ENCODE results near the gene HIPK3.
"Not testable (repeated sequence)": the region's sequence is repeated elsewhere in the genome, so short reads cannot be mapped to it uniquely, and the experiment has no call there.

HIPK3 gene

GRCh38 chr11:33257160-33257896, at the start of gene HIPK3:
Gene HIPK3 (plus strand): TSS chr11:33257381.
- peak; percentile 79 to 83 for ATAC-seq (replicated peaks)
- H3K36me3 Mint-ChIP-seq = peaks cover 2 to 6% of the 10 kb centered on the region in 2 donors
- peaks cover 16 to 34% of the 10 kb centered on the region in 2 donors for H3K4me1 Mint-ChIP-seq

DNA sequence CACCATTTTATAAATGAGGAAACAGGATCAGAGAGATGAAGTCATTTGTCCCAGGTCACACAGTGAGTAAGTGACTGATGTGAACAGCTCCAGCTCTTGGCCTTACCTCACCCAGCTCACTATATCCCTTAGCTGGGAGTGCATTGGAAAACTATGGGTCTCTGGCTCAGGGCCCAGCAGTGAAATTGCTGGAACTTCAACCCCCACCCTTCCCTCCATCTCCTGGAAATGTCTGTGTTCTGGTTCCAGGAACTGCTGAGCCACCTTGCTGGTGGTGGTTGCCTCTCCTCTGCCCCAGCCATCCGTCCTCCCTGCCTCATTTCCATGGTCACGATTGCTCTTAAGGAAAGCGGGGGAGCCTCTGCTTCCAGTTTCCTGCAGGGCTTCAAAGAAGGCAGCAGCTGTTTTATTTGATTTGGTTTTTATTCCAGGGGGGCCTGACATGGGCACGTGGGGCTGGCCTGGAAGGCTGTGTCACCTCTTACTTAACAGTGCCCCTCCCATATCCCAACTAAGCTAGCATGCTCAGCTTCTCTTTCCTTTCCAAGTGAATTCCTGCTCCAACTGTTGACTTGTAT, 49.7 kb upstream of the HIPK3 start:
- no peak overlapping the region for H3K4me3 Mint-ChIP-seq
- peaks cover 4% of the 10 kb centered on the region in 2 donors for H3K9me3 Mint-ChIP-seq
- no peaks in the 10 kb centered on the region for H3K36me3 Mint-ChIP-seq
- no peaks in the 10 kb centered on the region for H3K4me1 Mint-ChIP-seq
- ATAC-seq (replicated peaks) = no peak
- no peak overlapping the region for H3K27ac Mint-ChIP-seq
- H3K27me3 Mint-ChIP-seq = no peaks in the 10 kb centered on the region
- DNase-seq = no peak

More at GRCh38 chr11:33257160-33257896, at the start of gene HIPK3:
- H3K27ac Mint-ChIP-seq = peak within 1 kb of the TSS; percentile 99
- no peaks in the 10 kb centered on the region for H3K9me3 Mint-ChIP-seq
- DNase-seq = peak; percentile 81
- H3K27me3 Mint-ChIP-seq = no peaks in the 10 kb centered on the region
- peak within 1 kb of the TSS; percentile 93 to 96 for H3K4me3 Mint-ChIP-seq

- no peak overlapping the region for H3K4me3 Mint-ChIP-seq
- no peaks in the 10 kb centered on the region for H3K36me3 Mint-ChIP-seq
- no peak for DNase-seq
- H3K4me1 Mint-ChIP-seq = no peaks in the 10 kb centered on the region
- no peaks in the 10 kb centered on the region for H3K27me3 Mint-ChIP-seq
- peaks cover 4% of the 10 kb centered on the region in 2 donors for H3K9me3 Mint-ChIP-seq
- no peak overlapping the region for H3K27ac Mint-ChIP-seq
- no peak for ATAC-seq (replicated peaks)
Observed at GRCh38 chr11:33208150-33208549, 49.0 kb upstream of the HIPK3 start.

- H3K4me3 Mint-ChIP-seq = no peak overlapping the region
- ATAC-seq (replicated peaks) = no peak
Observed at GRCh38 chr11:33211153-33211552, 46.0 kb upstream of the HIPK3 start.

GRCh38 chr11:33211580-33211979, 45.6 kb upstream of the HIPK3 start:
- Mint-ChIP-seq H3K4me1 (no peaks in the 10 kb centered on the region), H3K27me3 (no peaks in the 10 kb centered on the region), H3K27ac (no peak overlapping the region), H3K9me3 (peaks cover 4% of the 10 kb centered on the region in 2 donors), H3K4me3 (no peak overlapping the region), H3K36me3 (no peaks in the 10 kb centered on the region)
- no peak for DNase-seq
- ATAC-seq (replicated peaks) = no peak

More at GRCh38 chr11:33211153-33211552, 46.0 kb upstream of the HIPK3 start:
- Mint-ChIP-seq H3K4me1 (no peaks in the 10 kb centered on the region), H3K9me3 (peaks cover 4% of the 10 kb centered on the region in 2 donors), H3K27ac (no peak overlapping the region), H3K27me3 (no peaks in the 10 kb centered on the region), H3K36me3 (no peaks in the 10 kb centered on the region)
- DNase-seq = no peak

GRCh38 chr11:33214187-33214586, 43.0 kb upstream of the HIPK3 start:
- no peaks in the 10 kb centered on the region for H3K4me1 Mint-ChIP-seq
- DNase-seq (no peak), ATAC-seq (replicated peaks) (no peak)
- no peak overlapping the region for H3K27ac Mint-ChIP-seq
- H3K4me3 Mint-ChIP-seq = no peak overlapping the region
- H3K36me3 Mint-ChIP-seq = no peaks in the 10 kb centered on the region
- no peaks in the 10 kb centered on the region for H3K27me3 Mint-ChIP-seq
- peaks cover 4% of the 10 kb centered on the region in 2 donors for H3K9me3 Mint-ChIP-seq

DNA sequence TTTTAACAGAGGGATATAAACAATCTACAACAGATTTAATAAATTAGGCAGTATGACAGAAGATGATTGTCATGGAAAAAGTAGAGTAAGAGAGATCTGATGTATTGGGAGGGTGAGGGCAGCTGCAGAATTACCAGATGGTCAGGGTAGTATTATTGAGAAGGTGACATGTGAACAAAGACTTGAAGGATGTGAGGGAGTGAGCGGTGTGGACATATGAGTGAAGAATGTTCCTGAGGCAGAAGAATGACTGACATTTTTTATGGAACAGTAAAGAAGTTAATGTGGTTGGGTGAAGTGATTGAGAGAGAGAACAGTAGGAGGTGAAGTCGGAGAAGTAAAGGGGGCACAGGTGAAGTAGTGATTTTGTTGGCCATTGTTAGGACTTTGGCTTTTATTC, 42.4 kb upstream of the HIPK3 start:
- ATAC-seq (replicated peaks) (no peak), DNase-seq (no peak)
- H3K27me3 Mint-ChIP-seq = no peaks in the 10 kb centered on the region
- no peaks in the 10 kb centered on the region for H3K4me1 Mint-ChIP-seq
- no peaks in the 10 kb centered on the region for H3K36me3 Mint-ChIP-seq
- no peak overlapping the region for H3K4me3 Mint-ChIP-seq
- H3K9me3 Mint-ChIP-seq = peaks cover 4% of the 10 kb centered on the region in 2 donors
- no peak overlapping the region for H3K27ac Mint-ChIP-seq

GRCh38 chr11:33216676-33217075, 40.5 kb upstream of the HIPK3 start:
- H3K36me3 Mint-ChIP-seq; DNase-seq; H3K9me3 Mint-ChIP-seq; H3K27me3 Mint-ChIP-seq; ATAC-seq (replicated peaks); H3K4me1 Mint-ChIP-seq; H3K4me3 Mint-ChIP-seq; H3K27ac Mint-ChIP-seq: not testable (repeated sequence)

DNA sequence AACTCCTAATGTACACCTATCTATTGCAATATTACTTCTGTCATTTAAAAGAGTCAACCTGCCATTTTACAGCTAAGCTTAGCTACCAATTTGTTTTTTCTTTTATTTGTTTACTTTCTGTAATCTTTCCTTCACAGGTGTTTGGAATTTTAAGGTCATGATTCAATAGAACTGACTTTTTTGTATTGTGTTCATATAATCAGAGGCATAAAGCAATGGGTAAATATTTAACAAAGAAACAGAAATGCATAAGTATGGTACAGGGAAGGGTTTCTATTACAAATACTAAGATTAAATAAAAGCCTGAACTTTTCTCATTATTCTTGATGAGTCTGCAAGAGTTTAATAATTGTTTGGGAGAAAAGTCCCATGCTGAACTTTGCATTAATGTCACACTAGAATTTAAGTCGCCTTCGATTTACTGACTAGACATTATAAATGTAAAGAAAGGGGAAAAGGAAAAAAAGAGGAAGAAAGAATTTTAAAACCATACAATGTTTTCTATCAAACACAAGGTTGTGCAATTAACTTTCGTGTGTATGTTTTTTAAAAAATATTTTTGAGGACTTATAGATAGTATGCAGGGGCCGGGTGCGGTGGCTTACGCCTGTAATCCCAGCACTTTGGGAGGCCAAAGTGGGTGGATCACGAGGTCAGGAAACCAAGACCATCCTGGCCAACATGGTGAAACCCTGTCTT, 35.0 kb upstream of the HIPK3 start:
- Mint-ChIP-seq H3K36me3 (no peaks in the 10 kb centered on the region), H3K27ac (no peak overlapping the region), H3K4me1 (peaks cover 0 to 6% of the 10 kb centered on the region in 2 donors)

DNA sequence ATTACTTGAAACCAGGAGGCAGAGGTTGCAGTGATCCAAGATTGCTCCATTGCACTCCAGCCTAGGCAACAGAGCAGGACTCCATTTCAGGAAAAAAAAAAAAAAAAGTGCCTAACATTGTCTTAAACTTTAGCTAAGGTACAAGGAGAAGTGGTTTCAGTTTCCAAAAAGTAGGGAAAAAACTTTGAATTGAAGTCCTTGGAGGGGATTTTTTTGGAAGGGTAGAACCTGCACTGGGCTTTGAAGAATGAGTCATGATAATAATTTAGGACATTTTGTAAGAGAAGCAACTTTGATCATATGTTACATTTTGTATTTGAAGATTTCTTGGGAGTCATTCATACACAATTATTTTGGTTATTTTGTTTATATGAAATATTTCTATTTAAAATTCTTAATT, 31.8 kb upstream of the HIPK3 start:
- H3K9me3 Mint-ChIP-seq = peaks cover 0 to 2% of the 10 kb centered on the region in 2 donors
- ATAC-seq (replicated peaks) = no peak
- peaks cover 0 to 6% of the 10 kb centered on the region in 2 donors for H3K4me1 Mint-ChIP-seq
- H3K4me3 Mint-ChIP-seq = no peak overlapping the region
- H3K27ac Mint-ChIP-seq = no peak overlapping the region
- H3K27me3 Mint-ChIP-seq = no peaks in the 10 kb centered on the region
- DNase-seq = no peak
- no peaks in the 10 kb centered on the region for H3K36me3 Mint-ChIP-seq

More for the DNA sequence above, 35.0 kb upstream of the HIPK3 start:
- no peak for ATAC-seq (replicated peaks)
- Mint-ChIP-seq H3K27me3 (no peaks in the 10 kb centered on the region), H3K4me3 (no peak overlapping the region), H3K9me3 (no peaks in the 10 kb centered on the region)
- DNase-seq = no peak

DNA sequence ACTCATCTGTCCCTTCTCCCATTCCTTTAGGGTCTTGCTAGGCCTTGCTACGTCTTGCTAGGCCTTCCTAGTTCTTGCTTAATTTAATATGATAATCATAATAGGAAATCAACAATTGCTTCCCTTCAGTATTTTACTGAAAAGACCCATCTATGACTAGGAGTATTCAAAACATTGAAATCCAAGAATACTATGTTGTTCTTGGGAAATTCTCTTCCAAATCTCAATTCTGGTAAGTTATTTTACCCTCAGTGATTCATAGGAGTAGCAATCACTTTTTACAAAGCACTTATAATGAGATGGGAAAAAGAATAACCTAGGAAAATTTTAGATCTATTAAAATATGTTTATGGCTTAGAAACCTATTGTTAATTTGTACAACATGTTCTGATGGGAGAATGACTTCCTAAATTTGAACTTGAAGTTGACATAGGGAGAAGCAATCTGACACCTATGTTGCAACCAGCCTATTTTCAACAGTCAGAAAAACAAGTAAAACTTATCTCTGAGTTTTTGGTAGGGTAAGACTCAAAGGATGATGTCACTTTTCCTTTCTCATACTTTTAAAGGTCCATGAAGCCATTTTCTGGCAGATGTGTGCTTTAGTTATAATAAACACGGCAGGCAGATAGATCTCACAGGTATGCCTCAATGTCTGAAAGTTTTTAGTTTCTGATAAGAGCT, 29.5 kb upstream of the HIPK3 start:
- H3K36me3 Mint-ChIP-seq = no peaks in the 10 kb centered on the region
- H3K27me3 Mint-ChIP-seq = no peaks in the 10 kb centered on the region
- no peak for ATAC-seq (replicated peaks)
- no peak overlapping the region for H3K27ac Mint-ChIP-seq
- no peak for DNase-seq
- peaks cover 0 to 2% of the 10 kb centered on the region in 2 donors for H3K9me3 Mint-ChIP-seq
- H3K4me3 Mint-ChIP-seq = no peak overlapping the region
- H3K4me1 Mint-ChIP-seq = no peaks in the 10 kb centered on the region

GRCh38 chr11:33234397-33235190, 22.6 kb upstream of the HIPK3 start:
- DNase-seq (no peak), ATAC-seq (replicated peaks) (no peak)
- H3K27me3 Mint-ChIP-seq = no peaks in the 10 kb centered on the region
- no peaks in the 10 kb centered on the region for H3K36me3 Mint-ChIP-seq
- no peaks in the 10 kb centered on the region for H3K9me3 Mint-ChIP-seq
- H3K4me1 Mint-ChIP-seq = no peaks in the 10 kb centered on the region
- H3K27ac Mint-ChIP-seq = no peak overlapping the region
- H3K4me3 Mint-ChIP-seq = no peak overlapping the region

GRCh38 chr11:33237039-33237597, 20.1 kb upstream of the HIPK3 start:
- Mint-ChIP-seq H3K4me3 (no peak overlapping the region), H3K27me3 (no peaks in the 10 kb centered on the region), H3K9me3 (no peaks in the 10 kb centered on the region), H3K36me3 (no peaks in the 10 kb centered on the region), H3K4me1 (no peaks in the 10 kb centered on the region), H3K27ac (no peak overlapping the region)
- no peak for ATAC-seq (replicated peaks)
- DNase-seq = no peak
